Measurements from ENCODE around the gene ELK4.

The ELK4 gene

DNA sequence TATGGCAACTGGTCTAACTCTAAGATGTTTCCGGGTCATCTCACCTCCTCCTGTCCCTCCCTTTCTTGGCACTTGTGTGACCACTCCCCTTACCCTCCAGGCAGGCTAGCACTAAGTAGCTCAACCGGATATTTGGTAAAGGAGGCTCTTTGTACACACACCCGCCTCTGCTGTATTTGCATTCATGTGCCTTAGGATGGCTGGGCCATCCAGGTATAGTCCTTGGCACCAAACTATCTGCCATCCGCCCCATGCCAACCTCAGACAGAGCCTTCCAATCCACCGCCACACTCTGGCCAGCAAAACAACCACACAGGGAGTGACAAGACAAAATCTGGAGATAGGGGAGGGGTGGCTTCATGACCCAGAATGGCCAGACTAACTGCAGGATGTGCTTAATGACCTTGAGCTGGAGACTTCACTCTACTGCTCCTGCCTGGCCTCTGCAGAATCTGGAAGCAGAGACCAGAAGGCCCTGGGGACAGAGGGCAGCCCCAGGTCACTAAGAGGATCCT lies 67.8 kb downstream of the ELK4 start:
- Histone ChIP-seq H3K27me3 (ENCODE audit: control insufficient read depth, insufficient read depth, low read length) (peaks cover 35% of the 10 kb centered on the region), H3K36me3 (ENCODE audit: control insufficient read depth, low read depth, low read length) (no peaks in the 10 kb centered on the region), H3K4me1 (ENCODE audit: control insufficient read depth, low read depth, low read length) (no peaks in the 10 kb centered on the region), H3K27ac (ENCODE audit: low read length) (no peak overlapping the region), H3K9ac (ENCODE audit: low read length) (no peak overlapping the region), H3K4me3 (ENCODE audit: low read length) (no peak overlapping the region), H3K9me3 (ENCODE audit: control insufficient read depth, low read depth, low read length) (peaks cover 4% of the 10 kb centered on the region)

GRCh38 chr1:205561501-205562203 lies 70.2 kb downstream of the ELK4 start:
- Histone ChIP-seq H3K4me3 (ENCODE audit: low read length) (no peak overlapping the region), H3K9ac (ENCODE audit: low read length) (no peak overlapping the region), H3K27ac (ENCODE audit: low read length) (no peak overlapping the region), H3K36me3 (ENCODE audit: control insufficient read depth, low read depth, low read length) (no peaks in the 10 kb centered on the region), H3K27me3 (ENCODE audit: control insufficient read depth, insufficient read depth, low read length) (peaks cover 12% of the 10 kb centered on the region), H3K9me3 (ENCODE audit: control insufficient read depth, low read depth, low read length) (peaks cover 4% of the 10 kb centered on the region), H3K4me1 (ENCODE audit: control insufficient read depth, low read depth, low read length) (no peaks in the 10 kb centered on the region)

Data from iPS-18a (cell line).